AG10803 (cell line): ENCODE data around the gene TCF7L2.

Experiments
- DNase-seq: peaks from one replicate; pipeline ENCODE4 v3.0.0; 2010; ENCODE audit warnings: low read depth
- H3K4me3 ChIP-seq: 2 replicates; pipeline ENCODE4 v1.5.1; 2011; ENCODE audit warnings: mild to moderate bottlenecking, low read length, control low read depth
- CTCF ChIP-seq: conservative IDR thresholded peaks from 2 replicates; pipeline ENCODE4 v1.5.1; 2011; ENCODE audit warnings: mild to moderate bottlenecking, low read length, control low read depth, inconsistent platforms

The TCF7L2 gene

GRCh38 chr10:113171662-113172061 is 221.6 kb downstream of the TCF7L2 start:
- no peak overlapping the region for H3K4me3 ChIP-seq
- no peak for DNase-seq
- TF ChIP-seq CTCF: no peak

- DNase-seq: no peak
- no peak overlapping the region for H3K4me3 ChIP-seq
- no peak for TF ChIP-seq CTCF
These were observed 225.1 kb downstream of the TCF7L2 start for GRCh38 chr10:113175176-113175575.

- TF ChIP-seq CTCF: no peak
- no peak overlapping the region for H3K4me3 ChIP-seq
- DNase-seq: no peak
These were observed 226.0 kb downstream of the TCF7L2 start for GRCh38 chr10:113175756-113176651.

- no peak for DNase-seq
- no peak overlapping the region for H3K4me3 ChIP-seq
- no peak for TF ChIP-seq CTCF
These were observed 226.7 kb downstream of the TCF7L2 start for GRCh38 chr10:113176652-113177155.

GRCh38 chr10:113177156-113177935 is 227.3 kb downstream of the TCF7L2 start:
- no peak for TF ChIP-seq CTCF
- DNase-seq: no peak
- no peak overlapping the region for H3K4me3 ChIP-seq

- DNase-seq: no peak
- no peak for TF ChIP-seq CTCF
These were observed 227.9 kb downstream of the TCF7L2 start for GRCh38 chr10:113177936-113178335.

GRCh38 chr10:113178771-113179170 is 228.7 kb downstream of the TCF7L2 start:
- no peak for TF ChIP-seq CTCF
- H3K4me3 ChIP-seq: no peak overlapping the region
- no peak for DNase-seq

More at GRCh38 chr10:113177936-113178335, 227.9 kb downstream of the TCF7L2 start:
- H3K4me3 ChIP-seq: no peak overlapping the region
